Transverse colon (tissue), 4 donors: ENCODE measurements around the gene PAPPA.

Experiments used
- CTCF ChIP-seq, 5 experiments: fragments of 200-600 bp in 3 of 5; fragments of 450-650 bp in 2 of 5; sonication (generic) in 3 of 5; IDR thresholded peaks; 1 replicate in 2 of 5; 2 replicates in 3 of 5; pipeline ENCODE4 v1.5.1; 2016 to 2017; ENCODE audit warnings: antibody characterized with exemption in 5 of 5, inconsistent platforms in 3 of 5, mild to moderate bottlenecking in 2 of 5, moderate library complexity in 1 of 5
- EP300 ChIP-seq: sonication (generic); formaldehyde crosslinking; IDR thresholded peaks from one replicate; pipeline ENCODE4 v1.6.1; 2017; ENCODE audit warnings: antibody characterized with exemption, low read depth
- POLR2A ChIP-seq: fragments of 450-650 bp; IDR thresholded peaks from one replicate; pipeline ENCODE4 v1.6.1; 2016; ENCODE audit warnings: antibody characterized with exemption, mild to moderate bottlenecking, moderate library complexity
- POLR2AphosphoS5 ChIP-seq, 3 donors: sonication (generic); formaldehyde crosslinking; IDR thresholded peaks; one replicate each; pipeline ENCODE4 v1.6.1; 2016; ENCODE audit warnings: antibody characterized with exemption in 3 of 3

GRCh38 chr9:116278326-116278725 is 124.7 kb downstream of the PAPPA start:
- TF ChIP-seq CTCF (IDR thresholded peaks at IDR 0.05) (no peak), POLR2A (no peak), EP300 (no peak), POLR2AphosphoS5 (IDR thresholded peaks at IDR 0.05) (no peak)
